Measurements from ENCODE around the gene MAT2A. TPM values are rescaled to one million over a fixed set of nuclear protein-coding genes. Genes with fewer than 3 reads are reported as not detected.
A peak's percentile ranks its signal among the peaks of the same experiment; 100 is the strongest.
"Not testable (repeated sequence)": the region's sequence is repeated elsewhere in the genome, so short reads cannot be mapped to it uniquely, and the experiment has no call there.

MAT2A gene
- total RNA-seq, 1 donor from 2014 or later: 55.4 TPM

GRCh38 chr2:85545780-85546240 is 6.8 kb downstream of the MAT2A start:
- no peak for DNase-seq (ENCODE audit: low spot score in 2 of 2)
- no peak for FAIRE-seq

GRCh38 chr2:85547089-85547858 is 8.3 kb downstream of the MAT2A start:
- DNase-seq (ENCODE audit: low spot score in 2 of 2) (no peak), FAIRE-seq (no peak)

- no peak for FAIRE-seq
- no peak for DNase-seq (ENCODE audit: low spot score in 2 of 2)
These were observed 9.1 kb downstream of the MAT2A start for GRCh38 chr2:85547859-85548607.

- FAIRE-seq (no peak), DNase-seq (ENCODE audit: low spot score in 2 of 2) (no peak)
These were observed 9.6 kb downstream of the MAT2A start for GRCh38 chr2:85548608-85548900.

GRCh38 chr2:85549095-85549494 is 10.1 kb downstream of the MAT2A start:
- FAIRE-seq (no peak), DNase-seq (ENCODE audit: low spot score in 2 of 2) (no peak)

GRCh38 chr2:85549826-85550225 is 10.9 kb downstream of the MAT2A start:
- no peak for DNase-seq (ENCODE audit: low spot score in 2 of 2)
- FAIRE-seq: no peak

GRCh38 chr2:85550486-85550885 is 11.5 kb downstream of the MAT2A start:
- FAIRE-seq (no peak), DNase-seq (ENCODE audit: low spot score in 2 of 2) (no peak)

GRCh38 chr2:85551698-85552678 is 13.0 kb downstream of the MAT2A start:
- FAIRE-seq (no peak), DNase-seq (ENCODE audit: low spot score in 2 of 2) (peak; percentile 44 to 59)

- no peak for FAIRE-seq
- no peak for DNase-seq (ENCODE audit: low spot score in 2 of 2)
These were observed 14.2 kb downstream of the MAT2A start for GRCh38 chr2:85553184-85553583.

GRCh38 chr2:85554980-85555612 is 16.1 kb downstream of the MAT2A start:
- DNase-seq (ENCODE audit: low spot score in 2 of 2) (no peak), FAIRE-seq (no peak)

- DNase-seq (ENCODE audit: low spot score in 2 of 2): no peak
- no peak for FAIRE-seq
These were observed 18.2 kb downstream of the MAT2A start for GRCh38 chr2:85557130-85557529.

GRCh38 chr2:85558160-85558559 is 19.2 kb downstream of the MAT2A start:
- no peak for DNase-seq (ENCODE audit: low spot score in 2 of 2)
- no peak for FAIRE-seq

- FAIRE-seq; DNase-seq (ENCODE audit: low spot score in 2 of 2): not testable (repeated sequence)
These were observed 21.4 kb downstream of the MAT2A start for GRCh38 chr2:85560403-85560726.

- DNase-seq (ENCODE audit: low spot score in 2 of 2): no peak
- no peak for FAIRE-seq
These were observed 21.9 kb downstream of the MAT2A start for GRCh38 chr2:85560812-85561279.

GRCh38 chr2:85561280-85562212 is 22.6 kb downstream of the MAT2A start, which contains the start of gene GGCX:
GGCX (minus strand) TSS chr2:85561493; CDS start chr2:85561428, 65 bp downstream.
- no peak for FAIRE-seq
- peak; percentile 75 to 90 for DNase-seq (ENCODE audit: low spot score in 2 of 2)

GRCh38 chr2:85564144-85564563 is 25.2 kb downstream of the MAT2A start:
- DNase-seq (ENCODE audit: low spot score in 2 of 2) (no peak), FAIRE-seq (no peak)

GRCh38 chr2:85566265-85566664 is 27.3 kb downstream of the MAT2A start:
- DNase-seq (ENCODE audit: low spot score in 2 of 2): no peak

GRCh38 chr2:85575739-85576138 is 36.8 kb downstream of the MAT2A start:
- DNase-seq (ENCODE audit: low spot score in 2 of 2) (no peak), FAIRE-seq (no peak)

More at GRCh38 chr2:85566265-85566664, 27.3 kb downstream of the MAT2A start:
- FAIRE-seq: no peak

GRCh38 chr2:85577063-85577385 is 38.1 kb downstream of the MAT2A start:
- no peak for FAIRE-seq
- no peak for DNase-seq (ENCODE audit: low spot score in 2 of 2)

Measured in frontal cortex (tissue), 4 donors.